Inflammatory macrophage treated with lipopolysaccharide for 1 hour (primary cell): Measurements from ENCODE around the gene NECAP2.

ENCODE experiments used
- DNase-seq, 2 donors: peaks; one replicate each; pipeline ENCODE4 v3.0.0-alpha.2; 2020 to 2022

Gene NECAP2

DNA sequence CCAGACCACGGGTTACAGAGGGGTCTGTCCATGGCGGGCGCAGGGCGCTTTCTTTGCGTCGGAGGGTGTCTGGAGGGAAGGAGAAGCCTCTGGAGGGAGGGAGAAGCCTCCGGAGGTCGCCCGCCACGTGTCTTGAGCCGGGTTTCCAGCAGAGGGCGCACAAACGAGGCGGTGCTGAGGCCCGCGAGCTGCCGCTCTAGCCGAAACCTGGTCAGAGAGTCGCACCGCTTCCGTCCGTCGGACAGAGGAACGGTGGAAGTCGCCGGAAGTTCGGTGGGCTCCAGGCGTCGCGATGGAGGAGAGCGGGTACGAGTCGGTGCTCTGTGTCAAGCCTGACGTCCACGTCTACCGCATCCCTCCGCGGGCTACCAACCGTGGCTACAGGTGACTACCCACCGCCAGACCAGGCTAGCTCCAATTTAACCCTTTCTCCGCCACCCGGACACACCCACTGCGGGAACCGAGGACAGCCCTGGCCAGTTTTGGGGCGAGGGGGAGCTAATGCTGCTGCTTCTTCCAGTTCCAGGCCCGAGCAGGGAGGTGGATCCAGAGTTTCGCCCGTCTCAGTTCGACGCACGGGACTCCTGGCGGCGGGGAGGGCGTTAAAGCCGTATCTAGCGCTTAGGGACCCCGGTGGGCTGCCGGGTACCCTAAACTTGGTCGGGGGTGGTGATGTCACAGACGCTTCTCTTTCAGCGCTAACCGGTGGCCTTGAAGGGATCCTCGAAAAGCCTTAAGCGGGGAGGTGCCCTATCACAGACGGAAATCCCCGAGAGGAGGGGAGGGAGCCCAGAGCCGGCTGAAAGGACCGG lies at the start of gene NECAP2:
Gene NECAP2, plus strand, starts transcription at position 255 of the 812 bp plus-strand sequence. Its CDS starts 38 bp downstream, at position 293.
- DNase-seq, result peak; percentile 85 to 98

GRCh38 chr1:16391411-16391810 lies 49.1 kb upstream of the NECAP2 start:
- DNase-seq, result peak; percentile 40 to 57

- no peak for DNase-seq
Measured at GRCh38 chr1:16392740-16393569, 47.6 kb upstream of the NECAP2 start.

- DNase-seq, result no peak
Measured at GRCh38 chr1:16393570-16394521, 46.7 kb upstream of the NECAP2 start.

- no peak for DNase-seq
Measured at GRCh38 chr1:16394977-16395376, 45.5 kb upstream of the NECAP2 start.

DNA sequence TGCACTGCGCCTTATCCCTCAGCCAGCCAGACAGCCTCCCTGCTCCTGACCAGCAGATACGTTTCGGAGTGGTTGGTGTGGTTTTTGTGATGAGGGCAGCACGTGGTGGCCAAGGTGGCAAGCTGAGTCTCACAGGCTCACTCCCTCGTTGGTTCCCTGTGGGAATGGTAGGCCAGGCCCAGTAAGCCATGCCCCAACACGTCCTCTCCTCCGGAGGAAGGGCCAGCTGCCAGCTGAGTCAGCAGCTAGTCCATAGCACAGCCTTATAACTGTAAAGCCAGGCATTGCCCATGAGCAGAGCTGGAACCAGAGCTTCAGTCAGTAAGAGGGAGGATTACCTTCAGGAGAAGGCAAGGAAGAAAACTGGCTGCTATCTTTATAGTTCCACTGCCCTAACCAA lies 43.9 kb upstream of the NECAP2 start:
- peak; percentile 22 to 39 for DNase-seq

GRCh38 chr1:16397120-16397519 lies 43.4 kb upstream of the NECAP2 start:
- peak; percentile 88 to 90 for DNase-seq

GRCh38 chr1:16398371-16398953 lies 42.1 kb upstream of the NECAP2 start:
- DNase-seq, result no peak

DNA sequence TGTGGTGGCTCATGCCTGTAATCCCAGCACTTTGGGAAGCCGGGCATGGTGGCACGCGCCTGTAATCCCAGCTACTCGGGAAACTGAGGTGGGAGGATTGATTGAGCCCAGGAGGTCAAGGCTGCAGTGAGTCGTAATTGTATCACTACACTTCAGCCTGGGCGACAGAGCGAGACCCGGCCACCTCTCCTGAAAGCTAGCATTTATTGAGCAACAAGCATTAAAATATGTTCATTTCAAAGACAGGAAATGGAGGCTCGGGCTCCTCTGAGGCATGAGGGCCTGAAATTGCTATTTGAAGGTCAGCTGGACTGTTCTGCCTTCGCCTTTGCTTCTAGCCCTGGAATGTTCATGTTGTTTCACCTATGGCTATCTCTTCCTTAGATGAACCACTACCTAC lies 37.8 kb upstream of the NECAP2 start:
- no peak for DNase-seq

GRCh38 chr1:16405441-16405840 lies 35.1 kb upstream of the NECAP2 start:
- DNase-seq, result no peak

DNA sequence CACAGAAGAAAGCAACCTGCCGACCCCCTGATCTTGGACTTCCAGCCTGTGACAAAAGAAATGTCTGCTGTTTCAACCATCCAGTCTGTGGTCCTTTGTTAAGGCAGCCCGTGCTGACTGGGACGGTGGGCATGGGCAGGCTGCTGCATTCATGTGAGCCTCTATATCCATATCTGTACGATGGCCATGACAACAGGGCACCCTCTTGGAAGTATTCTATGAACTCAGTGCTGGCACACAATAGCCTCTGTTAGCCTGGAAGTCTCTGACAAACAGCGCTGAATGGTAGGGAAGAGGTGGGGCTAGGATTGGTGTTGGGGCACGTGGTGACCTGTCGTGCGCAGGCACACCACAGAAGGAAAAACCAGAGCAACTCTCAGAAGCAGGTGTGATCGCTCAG lies 33.7 kb upstream of the NECAP2 start:
- DNase-seq, result no peak

- DNase-seq, result no peak
Measured at GRCh38 chr1:16409536-16410152, 30.9 kb upstream of the NECAP2 start.

DNA sequence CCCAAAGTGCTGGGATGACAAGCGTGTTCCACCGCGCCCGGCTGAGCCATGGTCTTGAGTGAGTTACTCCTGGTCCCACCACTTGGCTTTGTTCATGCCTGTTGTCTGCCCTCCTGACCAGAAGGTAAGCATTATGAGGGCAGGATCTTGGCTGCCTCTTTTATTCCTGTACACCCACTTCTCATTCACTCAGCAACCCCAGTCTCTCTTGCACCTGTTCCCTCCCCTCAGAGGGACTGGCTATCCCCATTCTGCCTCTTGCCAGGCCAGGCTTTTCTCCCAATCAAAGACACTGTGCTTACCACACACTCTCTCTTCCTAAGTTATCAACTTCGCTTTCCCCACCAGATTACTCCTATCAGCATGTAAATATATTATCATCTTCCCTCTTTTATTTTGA lies 29.7 kb upstream of the NECAP2 start:
- no peak for DNase-seq

DNA sequence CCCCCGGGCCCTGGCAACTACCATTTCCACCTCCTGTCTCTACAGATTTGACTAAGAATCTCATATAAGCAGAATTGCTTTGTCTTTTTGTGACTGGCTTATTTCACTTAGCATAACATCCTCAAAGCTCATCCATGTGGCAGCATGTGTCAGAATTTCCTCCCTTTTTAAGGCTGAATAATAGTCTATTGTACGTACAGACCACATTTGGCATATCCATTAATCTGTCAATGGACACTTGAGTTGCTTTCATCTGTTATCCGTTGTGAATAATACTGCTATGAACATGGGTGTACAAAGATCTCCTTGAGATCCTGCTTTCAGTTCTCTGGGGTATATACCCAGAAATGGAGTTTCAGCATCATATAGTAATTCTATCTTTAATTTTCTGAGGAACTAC lies 27.3 kb upstream of the NECAP2 start:
- no peak for DNase-seq

GRCh38 chr1:16418823-16419425 lies 21.6 kb upstream of the NECAP2 start:
- DNase-seq, result peak; percentile 25 to 34

DNA sequence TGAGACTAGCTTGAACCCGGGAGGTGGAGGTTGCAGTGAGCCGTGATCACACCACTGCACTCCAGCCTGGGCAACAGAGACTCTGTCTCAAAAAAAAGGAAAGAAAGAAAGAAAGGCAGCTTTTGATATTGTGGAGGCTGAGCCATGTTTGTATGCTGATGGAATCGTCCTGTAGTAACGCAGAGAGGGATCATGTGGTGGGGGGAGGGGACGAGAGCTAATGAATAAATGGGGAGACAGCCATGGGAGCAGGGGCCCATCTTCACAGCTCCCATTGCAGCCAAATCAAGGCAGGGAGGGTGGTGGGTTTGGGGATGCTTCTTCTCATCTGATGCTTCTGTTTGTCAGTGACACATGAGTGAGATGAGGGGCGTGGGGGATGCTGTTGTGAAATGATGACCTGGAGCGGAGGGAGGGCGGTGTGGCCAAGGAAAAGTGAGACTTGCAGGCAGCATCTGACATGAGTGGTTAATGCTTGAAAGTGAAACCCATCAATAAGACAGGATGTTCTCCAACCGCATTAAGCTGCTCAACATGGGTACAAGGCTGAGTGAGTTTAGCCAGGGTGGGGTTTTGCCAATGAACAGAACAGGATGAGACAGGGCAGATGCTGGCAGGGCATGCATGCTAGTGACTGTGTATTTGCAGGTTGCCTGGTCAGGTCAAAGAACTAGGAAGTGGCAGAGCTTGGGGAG lies 20.0 kb upstream of the NECAP2 start:
- DNase-seq, result no peak

GRCh38 chr1:16421201-16421600 lies 19.3 kb upstream of the NECAP2 start:
- DNase-seq, result no peak

DNA sequence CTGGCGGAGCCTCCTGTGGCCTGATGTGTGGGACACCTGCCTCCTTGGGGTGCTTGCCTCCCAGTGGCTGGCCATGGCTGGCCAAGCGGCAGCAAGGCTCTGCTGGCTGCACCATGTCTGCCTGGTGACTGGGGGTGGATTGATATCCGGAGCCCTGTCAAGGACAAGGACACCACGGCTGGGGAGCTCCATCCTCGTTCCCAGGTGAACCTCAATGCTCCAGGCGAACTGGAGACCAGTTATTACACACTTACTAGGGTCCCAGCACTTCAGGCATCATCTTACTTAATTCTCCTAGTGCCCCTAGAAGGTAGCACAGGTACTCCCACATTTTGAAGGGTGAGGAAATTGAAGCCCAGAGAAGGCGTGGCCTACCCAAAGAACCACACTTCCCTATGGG lies 18.5 kb upstream of the NECAP2 start:
- no peak for DNase-seq

GRCh38 chr1:16425125-16426025 lies 15.1 kb upstream of the NECAP2 start:
- DNase-seq, result no peak

GRCh38 chr1:16430606-16431005 lies 9.9 kb upstream of the NECAP2 start:
- peak; percentile 51 to 71 for DNase-seq
